ENCODE data around the gene ZNF101. TPM values are rescaled to one million over a fixed set of nuclear protein-coding genes. Genes with fewer than 3 reads are reported as not detected.
A peak's percentile ranks its signal among the peaks of the same experiment; 100 is the strongest.

Gene ZNF101
- 10 to 100 TPM; 67.1 to 77.2 TPM for total RNA-seq

GRCh38 chr19:19668230-19669012 is at the start of gene ZNF101:
Gene ZNF101 (plus strand): TSS chr19:19668839. CDS start chr19:19668964, 125 bp downstream.
- ATAC-seq (replicated peaks in 1 of 2): peak; percentile 76 to 80
- DNase-seq: peak; percentile 97 to 98
- Mint-ChIP-seq H3K36me3 (ENCODE audit: insufficient read depth in 2 of 2) (peaks cover 13 to 45% of the 10 kb centered on the region in 2 donors), H3K4me1 (ENCODE audit: low read depth) (peaks cover 38% of the 10 kb centered on the region), H3K4me3 (peak within 1 kb of the TSS; percentile 91 to 92), H3K27me3 (ENCODE audit: low read depth) (no peaks in the 10 kb centered on the region), H3K9me3 (no peaks in the 10 kb centered on the region), H3K27ac (peak within 1 kb of the TSS; percentile 96)

DNA sequence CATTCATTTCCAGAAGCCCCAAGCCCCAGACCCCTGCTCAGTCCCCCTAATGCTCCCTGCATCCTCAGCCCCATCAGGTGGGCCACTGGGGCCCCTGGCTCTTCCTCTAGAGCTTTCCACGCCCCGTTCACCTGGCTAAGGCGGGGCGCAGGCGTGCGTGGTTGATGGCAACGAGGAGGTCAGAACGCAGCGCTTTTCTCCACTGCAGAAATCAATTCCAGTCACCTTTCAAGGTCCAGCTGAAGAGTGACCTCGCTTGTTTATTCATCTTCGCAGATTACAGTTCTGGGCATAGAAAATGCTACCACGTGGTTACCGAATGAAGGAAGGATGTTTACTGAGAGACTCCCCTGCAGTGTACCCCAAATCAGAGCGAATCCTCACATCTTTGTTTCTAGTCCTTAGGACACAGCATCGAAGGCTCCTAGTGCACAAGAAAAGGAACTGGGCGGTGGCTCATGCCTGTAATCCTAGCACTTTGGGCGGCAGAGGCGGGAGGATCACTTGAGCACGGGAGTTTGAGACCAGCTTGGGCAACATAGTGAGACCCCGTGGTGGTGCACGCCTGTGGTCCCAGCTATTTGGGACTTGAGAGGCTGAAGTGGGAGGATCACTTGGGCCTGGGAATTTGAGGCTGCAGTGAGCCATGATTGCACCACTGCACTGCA is 49.3 kb upstream of the ZNF101 start:
- no peaks in the 10 kb centered on the region for H3K27me3 Mint-ChIP-seq (ENCODE audit: low read depth)
- ATAC-seq (replicated peaks in 1 of 2) (no peak), DNase-seq (no peak)
- H3K27ac Mint-ChIP-seq: no peak overlapping the region
- peak overlapping the region; percentile 92 to 96 for H3K4me3 Mint-ChIP-seq
- no peaks in the 10 kb centered on the region for H3K9me3 Mint-ChIP-seq
- H3K4me1 Mint-ChIP-seq (ENCODE audit: low read depth): peaks cover 56% of the 10 kb centered on the region
- peaks cover 0 to 8% of the 10 kb centered on the region in 2 donors for H3K36me3 Mint-ChIP-seq (ENCODE audit: insufficient read depth in 2 of 2)

GRCh38 chr19:19619849-19620210 is 48.8 kb upstream of the ZNF101 start:
- Mint-ChIP-seq H3K4me3 (no peak overlapping the region), H3K27ac (no peak overlapping the region), H3K9me3 (no peaks in the 10 kb centered on the region), H3K36me3 (ENCODE audit: insufficient read depth in 2 of 2) (peaks cover 0 to 10% of the 10 kb centered on the region in 2 donors), H3K27me3 (ENCODE audit: low read depth) (no peaks in the 10 kb centered on the region), H3K4me1 (ENCODE audit: low read depth) (peaks cover 51% of the 10 kb centered on the region)
- DNase-seq (no peak), ATAC-seq (replicated peaks in 1 of 2) (no peak)

DNA sequence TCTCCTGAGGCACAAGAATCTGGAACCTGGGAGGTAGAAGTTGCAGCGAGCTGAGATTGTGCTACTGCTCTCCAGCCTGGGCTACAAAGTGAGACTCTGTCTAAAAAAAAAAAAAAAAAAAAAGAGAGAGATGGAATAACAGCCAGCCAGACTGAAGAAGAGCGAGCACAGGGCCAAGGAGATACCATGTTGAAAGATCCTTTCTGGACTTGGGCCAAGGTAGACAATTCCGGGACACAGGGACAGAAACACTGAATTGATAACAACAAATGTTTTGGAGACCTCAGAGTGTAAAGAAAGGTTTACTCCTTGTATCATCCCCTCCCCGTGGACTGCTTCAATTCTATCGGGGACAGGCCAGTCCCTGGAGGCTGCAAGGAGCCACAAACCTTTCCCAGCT is 45.3 kb upstream of the ZNF101 start:
- Mint-ChIP-seq H3K27ac (no peak overlapping the region), H3K27me3 (ENCODE audit: low read depth) (no peaks in the 10 kb centered on the region), H3K4me1 (ENCODE audit: low read depth) (peaks cover 39% of the 10 kb centered on the region), H3K4me3 (no peak overlapping the region), H3K9me3 (no peaks in the 10 kb centered on the region), H3K36me3 (ENCODE audit: insufficient read depth in 2 of 2) (peaks cover 3 to 15% of the 10 kb centered on the region in 2 donors)
- ATAC-seq (replicated peaks in 1 of 2): no peak
- no peak for DNase-seq

DNA sequence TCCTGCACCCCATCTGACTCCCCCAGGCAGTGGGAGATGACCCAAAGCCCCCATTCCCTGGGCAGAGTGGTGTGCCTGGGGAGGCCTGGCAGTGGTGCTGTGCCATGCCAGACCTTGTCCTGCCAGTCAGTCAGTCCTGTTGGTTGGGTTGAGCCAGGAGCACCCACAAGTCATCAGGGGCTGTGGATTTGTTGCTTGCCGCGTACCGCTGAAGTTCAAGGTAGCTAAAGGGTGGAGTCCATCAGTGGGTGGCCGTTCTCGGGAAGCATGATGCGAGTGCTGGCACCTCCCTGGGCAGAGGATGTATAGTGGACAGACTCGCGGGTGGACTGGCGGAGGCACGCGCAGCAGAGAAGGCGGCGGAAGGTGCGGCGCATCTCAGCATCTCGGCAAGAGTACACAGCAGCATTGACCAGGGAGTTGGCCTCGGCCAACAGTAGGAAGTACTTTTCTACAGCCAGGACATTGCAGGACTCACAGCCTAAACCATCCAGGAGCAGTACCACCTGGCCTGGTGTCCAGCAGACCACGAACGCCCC is 44.5 kb upstream of the ZNF101 start:
- ATAC-seq (replicated peaks in 1 of 2) (no peak), DNase-seq (no peak)
- Mint-ChIP-seq H3K4me1 (ENCODE audit: low read depth) (peaks cover 39% of the 10 kb centered on the region), H3K4me3 (peak overlapping the region in 1 of 2 donors; percentile 45), H3K27ac (no peak overlapping the region), H3K27me3 (ENCODE audit: low read depth) (no peaks in the 10 kb centered on the region), H3K36me3 (ENCODE audit: insufficient read depth in 2 of 2) (peaks cover 5 to 15% of the 10 kb centered on the region in 2 donors), H3K9me3 (no peaks in the 10 kb centered on the region)

DNA sequence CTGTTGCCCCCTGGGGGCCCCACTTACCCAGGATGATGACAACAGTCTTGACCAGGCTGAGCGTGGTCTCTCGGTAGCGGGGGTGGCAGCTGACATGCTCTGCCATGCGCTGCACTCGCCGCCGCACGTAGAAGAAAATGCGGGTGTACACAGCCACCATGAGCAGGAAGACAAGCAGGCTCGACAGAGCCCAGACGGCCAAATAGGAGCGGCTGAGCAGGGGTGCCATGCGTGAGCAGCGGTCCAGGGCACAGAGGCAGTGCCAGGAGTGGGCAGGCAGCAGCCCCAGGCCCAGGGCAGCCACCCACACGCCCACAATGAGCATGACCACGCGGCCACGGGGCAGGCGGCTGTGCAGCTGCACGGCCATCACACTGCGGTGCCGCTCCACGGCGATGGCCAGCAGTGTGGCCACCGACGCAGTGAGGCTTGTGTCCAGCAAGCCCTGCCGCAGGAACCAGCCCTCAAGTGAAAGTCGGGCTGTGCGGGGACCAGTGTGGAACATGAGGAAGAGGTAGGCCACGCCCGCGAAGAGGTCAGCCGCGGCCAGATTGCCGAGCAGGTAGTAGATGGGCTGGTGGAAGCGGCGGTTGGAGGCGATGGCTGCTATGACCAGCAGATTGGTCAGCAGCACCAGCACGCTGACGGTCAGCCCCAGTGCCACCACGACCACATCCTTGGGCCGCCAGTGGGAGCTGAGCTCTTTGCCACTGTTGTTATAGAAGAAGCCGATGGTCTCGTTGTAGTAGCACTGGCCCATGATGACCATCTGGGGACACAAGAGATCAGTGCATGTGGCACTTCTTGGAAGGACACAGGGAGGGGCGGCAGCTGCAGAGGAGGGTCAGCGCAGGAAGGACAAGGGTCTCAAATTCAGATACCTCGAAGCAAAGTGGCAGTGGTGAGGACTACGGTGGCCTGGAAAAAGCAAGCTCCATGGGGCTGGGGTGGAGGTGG is 41.8 kb upstream of the ZNF101 start:
- peak overlapping the region; percentile 90 for H3K27ac Mint-ChIP-seq
- peak overlapping the region; percentile 93 to 96 for H3K4me3 Mint-ChIP-seq
- H3K36me3 Mint-ChIP-seq (ENCODE audit: insufficient read depth in 2 of 2): peaks cover 8 to 15% of the 10 kb centered on the region in 2 donors
- no peak for ATAC-seq (replicated peaks in 1 of 2)
- H3K4me1 Mint-ChIP-seq (ENCODE audit: low read depth): peaks cover 31% of the 10 kb centered on the region
- no peaks in the 10 kb centered on the region for H3K9me3 Mint-ChIP-seq
- H3K27me3 Mint-ChIP-seq (ENCODE audit: low read depth): no peaks in the 10 kb centered on the region
- DNase-seq: no peak

DNA sequence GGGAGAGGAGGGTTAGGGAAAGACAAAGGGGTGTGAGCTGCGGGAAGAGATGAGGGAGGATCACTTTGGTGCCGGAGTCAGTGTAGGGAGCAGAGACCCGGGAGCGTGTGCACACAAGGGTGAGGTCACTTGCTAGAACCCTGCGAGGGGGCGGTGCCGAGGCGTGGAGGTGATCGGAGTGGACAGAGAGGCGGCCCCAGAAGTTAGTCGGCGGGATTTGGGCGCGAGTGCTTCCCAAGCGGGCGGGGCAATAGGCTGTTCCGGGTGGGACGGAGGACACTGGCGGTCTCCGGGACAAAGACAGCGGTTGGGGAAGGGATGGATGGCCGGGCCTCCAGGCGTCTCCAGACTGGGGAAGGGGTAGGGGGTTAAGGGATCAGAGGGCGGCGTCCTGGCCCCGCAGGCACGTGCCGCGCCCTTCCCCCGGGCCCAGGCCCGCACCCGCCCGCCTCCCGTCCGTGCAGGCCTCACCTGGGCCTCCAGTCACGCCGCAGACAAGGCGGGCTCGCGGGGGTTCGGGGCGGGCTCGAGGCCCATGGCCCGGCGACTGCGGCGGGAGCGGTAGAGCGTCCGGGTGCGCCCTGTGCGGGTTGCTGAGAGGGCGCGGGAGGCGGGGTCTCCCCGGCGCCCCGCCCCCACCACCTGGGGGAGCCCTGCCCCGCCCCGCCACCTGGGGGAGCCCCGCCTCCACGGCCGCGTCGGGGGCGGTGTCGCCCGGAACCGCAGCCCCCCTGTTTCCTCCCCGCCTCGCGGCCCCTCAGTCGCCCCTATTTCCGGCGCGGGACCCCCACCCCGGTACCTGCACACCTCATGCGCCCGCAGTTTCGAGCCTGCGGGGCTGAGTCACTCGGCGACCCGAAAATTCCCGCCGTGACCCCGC is 40.8 kb upstream of the ZNF101 start, which contains the start of gene LPAR2:
TSS of gene LPAR2 (minus strand) at position 600 of the 880 bp plus-strand sequence. CDS start 945 bp downstream, outside the sequence.
- Mint-ChIP-seq H3K27ac (peak within 1 kb of the TSS; percentile 85), H3K9me3 (no peaks in the 10 kb centered on the region), H3K4me3 (peak within 1 kb of the TSS; percentile 93 to 96), H3K36me3 (ENCODE audit: insufficient read depth in 2 of 2) (peaks cover 8 to 18% of the 10 kb centered on the region in 2 donors), H3K4me1 (ENCODE audit: low read depth) (peaks cover 31% of the 10 kb centered on the region), H3K27me3 (ENCODE audit: low read depth) (no peaks in the 10 kb centered on the region)
- peak; percentile 69 to 82 for DNase-seq
- peak; percentile 75 to 78 for ATAC-seq (replicated peaks in 1 of 2)

GRCh38 chr19:19628501-19629134 is 40.0 kb upstream of the ZNF101 start:
- H3K27me3 Mint-ChIP-seq (ENCODE audit: low read depth): no peaks in the 10 kb centered on the region
- peak; percentile 49 to 62 for ATAC-seq (replicated peaks in 1 of 2)
- H3K4me1 Mint-ChIP-seq (ENCODE audit: low read depth): peaks cover 31% of the 10 kb centered on the region
- peak overlapping the region; percentile 22 for H3K27ac Mint-ChIP-seq
- peaks cover 13 to 23% of the 10 kb centered on the region in 2 donors for H3K36me3 Mint-ChIP-seq (ENCODE audit: insufficient read depth in 2 of 2)
- H3K9me3 Mint-ChIP-seq: no peaks in the 10 kb centered on the region
- DNase-seq: peak; percentile 66 to 67
- H3K4me3 Mint-ChIP-seq: peak overlapping the region; percentile 74 to 84

- ATAC-seq (replicated peaks in 1 of 2) (no peak), DNase-seq (no peak)
- H3K27ac Mint-ChIP-seq: no peak overlapping the region
- H3K4me1 Mint-ChIP-seq (ENCODE audit: low read depth): peaks cover 28% of the 10 kb centered on the region
- no peaks in the 10 kb centered on the region for H3K9me3 Mint-ChIP-seq
- peaks cover 18 to 20% of the 10 kb centered on the region in 2 donors for H3K36me3 Mint-ChIP-seq (ENCODE audit: insufficient read depth in 2 of 2)
- H3K27me3 Mint-ChIP-seq (ENCODE audit: low read depth): no peaks in the 10 kb centered on the region
- H3K4me3 Mint-ChIP-seq: no peak overlapping the region
Measured at GRCh38 chr19:19630062-19630414, 38.6 kb upstream of the ZNF101 start.

DNA sequence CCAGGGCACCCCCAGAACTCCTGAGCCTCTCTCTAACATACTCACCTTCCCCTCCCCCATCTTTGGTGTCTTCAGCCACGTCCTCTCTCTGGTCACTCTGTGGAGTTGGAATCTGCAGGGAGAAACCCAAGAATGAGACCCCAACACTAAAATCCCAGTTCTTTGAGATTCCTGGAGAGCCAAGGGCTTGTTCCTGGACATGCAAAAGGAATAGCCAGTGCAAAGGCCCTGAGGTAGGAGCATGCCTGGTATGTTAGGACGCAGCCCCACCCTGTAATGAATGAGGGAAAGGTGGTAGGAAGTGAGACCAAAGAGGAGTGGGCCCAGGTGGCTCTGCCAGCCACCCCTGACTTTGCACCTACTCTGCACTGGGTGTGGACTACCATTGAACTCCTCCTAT is 38.2 kb upstream of the ZNF101 start:
- no peak for ATAC-seq (replicated peaks in 1 of 2)
- H3K9me3 Mint-ChIP-seq: no peaks in the 10 kb centered on the region
- DNase-seq: no peak
- H3K27ac Mint-ChIP-seq: no peak overlapping the region
- peaks cover 18 to 20% of the 10 kb centered on the region in 2 donors for H3K36me3 Mint-ChIP-seq (ENCODE audit: insufficient read depth in 2 of 2)
- no peak overlapping the region for H3K4me3 Mint-ChIP-seq
- H3K27me3 Mint-ChIP-seq (ENCODE audit: low read depth): no peaks in the 10 kb centered on the region
- H3K4me1 Mint-ChIP-seq (ENCODE audit: low read depth): peaks cover 29% of the 10 kb centered on the region

- Mint-ChIP-seq H3K9me3 (no peaks in the 10 kb centered on the region), H3K4me1 (ENCODE audit: low read depth) (peaks cover 23% of the 10 kb centered on the region), H3K27ac (no peak overlapping the region), H3K27me3 (ENCODE audit: low read depth) (no peaks in the 10 kb centered on the region), H3K36me3 (ENCODE audit: insufficient read depth in 2 of 2) (peaks cover 15 to 26% of the 10 kb centered on the region in 2 donors), H3K4me3 (no peak overlapping the region)
- ATAC-seq (replicated peaks in 1 of 2) (no peak), DNase-seq (no peak)
Measured at GRCh38 chr19:19631346-19631745, 37.3 kb upstream of the ZNF101 start.
